ENCODE data around the gene DCTN3.

DCTN3 gene

GRCh38 chr9:34620061-34620994 lies at the start of gene DCTN3:
DCTN3 (minus strand) TSS chr9:34620495; CDS start chr9:34620464, 31 bp downstream.
- H3K4me1 ChIP-seq (ENCODE audit: control insufficient read depth, insufficient read depth, low read length) = no peaks in the 10 kb centered on the region
- no peak within 1 kb of the TSS for H3K27ac ChIP-seq (ENCODE audit: low read length)
- H3K36me3 ChIP-seq (ENCODE audit: control insufficient read depth, insufficient read depth, low read length) = no peaks in the 10 kb centered on the region
- peaks cover 11% of the 10 kb centered on the region; the same call in 1 of the 2 replicates for H3K27me3 ChIP-seq (ENCODE audit: control insufficient read depth, insufficient read depth, low read length)
- peak; percentile 80 for DNase-seq (ENCODE audit: low read depth, low spot score)
- H3K9me3 ChIP-seq (ENCODE audit: control insufficient read depth, insufficient read depth, low read length) = no peaks in the 10 kb centered on the region
- WGBS (ENCODE audit: insufficient coverage, insufficient read length) = no CpG with 5 or more reads among the region's 43 CpGs
- peak within 1 kb of the TSS; percentile 54; the same call in 1 of the 2 replicates for H3K4me3 ChIP-seq (ENCODE audit: low read length)

DNA sequence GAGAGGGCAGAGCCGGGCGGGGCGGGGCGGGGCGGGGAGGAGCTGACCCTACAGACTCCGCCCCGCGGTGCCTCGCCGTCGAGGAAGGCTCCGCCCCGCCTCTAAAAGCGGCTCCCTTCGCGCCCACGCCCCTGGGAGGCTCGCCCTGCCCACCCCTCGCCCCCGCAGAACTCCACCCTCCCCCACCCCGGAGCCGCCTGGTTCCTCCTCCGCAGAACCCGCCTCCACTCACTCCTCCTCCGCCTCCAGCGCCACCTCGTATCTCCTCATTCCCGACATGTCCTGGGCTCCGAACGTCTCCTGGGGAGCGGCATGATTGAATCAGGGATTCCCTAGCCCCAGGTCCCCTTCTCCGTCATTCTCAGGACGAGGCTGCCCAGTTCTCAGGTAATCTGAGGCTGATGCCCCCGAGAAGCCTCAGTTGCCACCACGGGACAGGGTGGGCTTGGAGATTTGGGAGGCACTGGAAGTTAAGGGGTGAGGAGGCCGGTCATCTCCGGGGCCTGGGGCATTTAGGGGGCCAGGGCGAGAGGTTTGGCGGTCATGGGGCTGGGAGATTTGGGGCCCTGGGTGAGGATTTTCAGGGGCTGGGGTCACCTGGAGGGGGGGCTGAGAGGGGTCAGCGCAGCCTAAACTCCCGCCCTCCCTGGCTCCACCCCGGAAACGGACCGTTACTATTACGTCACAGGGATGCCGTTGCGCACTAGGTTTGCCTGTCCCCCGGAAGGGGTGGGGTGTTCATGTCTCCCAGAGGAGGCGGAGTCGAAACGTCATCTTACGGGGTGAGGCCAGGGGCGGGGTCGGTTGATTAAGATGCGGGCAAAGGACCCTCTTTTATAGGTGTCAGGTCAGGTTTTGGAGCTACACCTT lies 45.3 kb upstream of the DCTN3 start:
- DNase-seq (ENCODE audit: low read depth, low spot score) = peak; percentile 86
- H3K4me3 ChIP-seq (ENCODE audit: low read length) = peak overlapping the region; percentile 81
- no peak overlapping the region for H3K27ac ChIP-seq (ENCODE audit: low read length)
- no peaks in the 10 kb centered on the region for H3K27me3 ChIP-seq (ENCODE audit: control insufficient read depth, insufficient read depth, low read length)
- no CpG with 5 or more reads among the region's 55 CpGs for WGBS (ENCODE audit: insufficient coverage, insufficient read length)
- no peaks in the 10 kb centered on the region for H3K36me3 ChIP-seq (ENCODE audit: control insufficient read depth, insufficient read depth, low read length)
- H3K9me3 ChIP-seq (ENCODE audit: control insufficient read depth, insufficient read depth, low read length) = no peaks in the 10 kb centered on the region
- H3K4me1 ChIP-seq (ENCODE audit: control insufficient read depth, insufficient read depth, low read length) = 0 out of 2 replicates have a peak, but pooled peaks cover 3% of the 10 kb centered on the region

GRCh38 chr9:34665067-34665380 lies 44.7 kb upstream of the DCTN3 start:
- Histone ChIP-seq H3K36me3 (ENCODE audit: control insufficient read depth, insufficient read depth, low read length) (no peaks in the 10 kb centered on the region), H3K9me3 (ENCODE audit: control insufficient read depth, insufficient read depth, low read length) (no peaks in the 10 kb centered on the region), H3K27ac (ENCODE audit: low read length) (no peak overlapping the region), H3K4me1 (ENCODE audit: control insufficient read depth, insufficient read depth, low read length) (0 out of 2 replicates have a peak, but pooled peaks cover 3% of the 10 kb centered on the region), H3K4me3 (ENCODE audit: low read length) (peak overlapping the region; percentile 48; the same call in 1 of the 2 replicates), H3K27me3 (ENCODE audit: control insufficient read depth, insufficient read depth, low read length) (no peaks in the 10 kb centered on the region)
- no peak for DNase-seq (ENCODE audit: low read depth, low spot score)
- WGBS (ENCODE audit: insufficient coverage, insufficient read length) = no CpG with 5 or more reads among the region's 26 CpGs

- no peaks in the 10 kb centered on the region; the same call in 1 of the 2 replicates for H3K36me3 ChIP-seq (ENCODE audit: control insufficient read depth, insufficient read depth, low read length)
- H3K27ac ChIP-seq (ENCODE audit: low read length) = no peak overlapping the region
- no peaks in the 10 kb centered on the region for H3K27me3 ChIP-seq (ENCODE audit: control insufficient read depth, insufficient read depth, low read length)
- peaks cover 4% of the 10 kb centered on the region; the same call in 1 of the 2 replicates for H3K4me1 ChIP-seq (ENCODE audit: control insufficient read depth, insufficient read depth, low read length)
- DNase-seq (ENCODE audit: low read depth, low spot score) = peak; percentile 70
- WGBS (ENCODE audit: insufficient coverage, insufficient read length) = no CpG with 5 or more reads among the region's 18 CpGs
- H3K4me3 ChIP-seq (ENCODE audit: low read length) = peak overlapping the region; percentile 48; the same call in 1 of the 2 replicates
- H3K9me3 ChIP-seq (ENCODE audit: control insufficient read depth, insufficient read depth, low read length) = no peaks in the 10 kb centered on the region
Measured at GRCh38 chr9:34664281-34665066, 44.2 kb upstream of the DCTN3 start.

- Histone ChIP-seq H3K9me3 (ENCODE audit: control insufficient read depth, insufficient read depth, low read length) (no peaks in the 10 kb centered on the region), H3K4me1 (ENCODE audit: control insufficient read depth, insufficient read depth, low read length) (peaks cover 5% of the 10 kb centered on the region; the same call in 1 of the 2 replicates), H3K4me3 (ENCODE audit: low read length) (no peak overlapping the region), H3K27ac (ENCODE audit: low read length) (no peak overlapping the region), H3K36me3 (ENCODE audit: control insufficient read depth, insufficient read depth, low read length) (no peaks in the 10 kb centered on the region; the same call in 1 of the 2 replicates), H3K27me3 (ENCODE audit: control insufficient read depth, insufficient read depth, low read length) (no peaks in the 10 kb centered on the region)
- DNase-seq (ENCODE audit: low read depth, low spot score) = no peak
Measured at GRCh38 chr9:34663303-34663605, 43.0 kb upstream of the DCTN3 start.

DNA sequence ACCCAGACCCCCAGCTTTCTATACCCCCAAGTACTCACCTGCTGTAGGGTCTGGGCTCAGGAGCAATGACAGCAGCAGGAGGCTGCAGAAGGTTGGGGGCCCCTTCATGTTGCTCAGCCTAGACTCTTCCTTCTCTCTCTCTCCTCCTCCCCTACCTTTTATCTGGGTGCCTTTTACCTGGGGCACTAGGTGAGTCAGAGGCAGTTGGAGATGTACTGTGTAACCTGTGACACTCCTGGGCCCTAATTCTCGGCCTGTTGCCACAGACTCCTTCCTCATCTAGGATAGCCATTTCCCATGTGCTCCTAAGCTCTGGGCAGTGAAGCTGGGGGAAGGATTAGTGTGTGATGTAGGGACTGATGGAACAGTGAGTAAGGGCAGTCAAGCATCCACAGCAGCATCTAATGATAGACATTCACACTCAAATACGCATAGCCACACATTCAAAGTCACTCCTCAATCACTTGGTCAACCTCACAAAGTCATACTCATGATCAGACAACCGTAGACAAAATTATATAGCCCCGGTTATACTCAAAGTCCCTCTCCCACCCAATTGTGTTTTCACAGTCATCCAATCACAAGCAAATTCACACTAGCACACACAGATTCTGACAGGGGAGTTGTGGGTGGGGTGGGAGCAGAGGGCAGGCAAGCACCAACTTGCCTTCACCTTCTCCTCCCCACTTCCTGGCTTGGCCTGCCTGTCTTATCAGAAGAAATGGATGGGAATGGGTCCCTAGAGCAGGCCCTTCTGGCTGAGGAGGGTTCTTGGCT lies 42.4 kb upstream of the DCTN3 start, which contains the start of gene CCL27:
Gene CCL27 (minus strand): TSS at position 132 of the 777 bp plus-strand sequence. CDS start 24 bp downstream, at position 108.
- DNase-seq (ENCODE audit: low read depth, low spot score) = no peak
- Histone ChIP-seq H3K27me3 (ENCODE audit: control insufficient read depth, insufficient read depth, low read length) (no peaks in the 10 kb centered on the region), H3K9me3 (ENCODE audit: control insufficient read depth, insufficient read depth, low read length) (no peaks in the 10 kb centered on the region), H3K4me1 (ENCODE audit: control insufficient read depth, insufficient read depth, low read length) (peaks cover 5% of the 10 kb centered on the region; the same call in 1 of the 2 replicates), H3K27ac (ENCODE audit: low read length) (no peak within 1 kb of the TSS), H3K4me3 (ENCODE audit: low read length) (no peak within 1 kb of the TSS), H3K36me3 (ENCODE audit: control insufficient read depth, insufficient read depth, low read length) (no peaks in the 10 kb centered on the region; the same call in 1 of the 2 replicates)
- no CpG with 5 or more reads among the region's 4 CpGs for WGBS (ENCODE audit: insufficient coverage, insufficient read length)

DNA sequence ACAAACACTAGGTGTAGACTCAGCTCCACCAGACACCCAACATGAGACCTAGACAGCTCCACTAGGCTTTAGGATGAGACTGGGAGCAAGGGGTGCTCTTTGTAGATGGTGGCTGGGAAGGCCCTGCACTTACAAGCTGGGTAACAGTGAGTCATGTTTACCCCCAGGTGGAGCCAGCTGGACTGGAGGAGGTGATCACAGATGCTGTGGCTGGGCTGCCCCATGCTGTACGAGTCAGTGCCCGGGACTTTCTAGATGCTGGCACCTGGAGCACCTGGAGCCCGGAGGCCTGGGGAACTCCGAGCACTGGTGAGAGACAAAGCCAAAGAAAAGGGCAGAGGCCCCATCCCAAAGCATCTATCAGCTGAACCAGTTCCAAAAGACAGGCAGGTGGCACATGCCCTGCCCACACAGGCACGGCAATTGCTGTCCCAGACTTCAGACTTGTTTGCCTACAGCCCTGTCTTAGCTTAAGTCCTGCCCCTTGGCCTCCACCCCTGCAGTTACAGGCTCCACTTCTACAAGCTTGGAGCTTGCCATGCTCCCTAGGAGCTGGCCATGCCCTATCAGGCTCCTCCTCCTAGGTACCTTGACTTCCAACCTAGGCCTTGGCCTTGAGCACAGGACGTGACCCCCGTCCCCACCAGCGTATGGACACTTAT lies 39.4 kb upstream of the DCTN3 start:
- H3K4me3 ChIP-seq (ENCODE audit: low read length) = no peak overlapping the region
- no peaks in the 10 kb centered on the region for H3K27me3 ChIP-seq (ENCODE audit: control insufficient read depth, insufficient read depth, low read length)
- peaks cover 4% of the 10 kb centered on the region; the same call in 1 of the 2 replicates for H3K4me1 ChIP-seq (ENCODE audit: control insufficient read depth, insufficient read depth, low read length)
- no peak overlapping the region for H3K27ac ChIP-seq (ENCODE audit: low read length)
- no CpG with 5 or more reads among the region's 8 CpGs for WGBS (ENCODE audit: insufficient coverage, insufficient read length)
- no peaks in the 10 kb centered on the region; the same call in 1 of the 2 replicates for H3K36me3 ChIP-seq (ENCODE audit: control insufficient read depth, insufficient read depth, low read length)
- H3K9me3 ChIP-seq (ENCODE audit: control insufficient read depth, insufficient read depth, low read length) = no peaks in the 10 kb centered on the region
- DNase-seq (ENCODE audit: low read depth, low spot score) = no peak

DNA sequence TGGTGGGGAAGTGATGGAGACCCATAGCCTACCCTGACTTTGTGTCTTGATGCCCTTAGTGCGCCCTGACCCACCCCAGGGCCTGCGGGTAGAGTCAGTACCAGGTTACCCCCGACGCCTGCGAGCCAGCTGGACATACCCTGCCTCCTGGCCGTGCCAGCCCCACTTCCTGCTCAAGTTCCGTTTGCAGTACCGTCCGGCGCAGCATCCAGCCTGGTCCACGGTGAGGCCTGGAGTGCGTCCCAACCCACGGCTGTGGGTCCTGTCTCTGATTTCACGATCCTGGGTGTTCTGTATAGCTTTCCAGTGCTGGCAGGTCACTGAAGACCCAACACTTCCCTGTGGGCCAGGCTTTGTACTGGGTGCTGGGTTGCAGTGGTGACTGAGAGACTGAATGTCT lies 38.2 kb upstream of the DCTN3 start:
- Histone ChIP-seq H3K36me3 (ENCODE audit: control insufficient read depth, insufficient read depth, low read length) (no peaks in the 10 kb centered on the region; the same call in 1 of the 2 replicates), H3K27ac (ENCODE audit: low read length) (no peak overlapping the region), H3K9me3 (ENCODE audit: control insufficient read depth, insufficient read depth, low read length) (no peaks in the 10 kb centered on the region), H3K4me1 (ENCODE audit: control insufficient read depth, insufficient read depth, low read length) (peaks cover 4% of the 10 kb centered on the region), H3K27me3 (ENCODE audit: control insufficient read depth, insufficient read depth, low read length) (no peaks in the 10 kb centered on the region), H3K4me3 (ENCODE audit: low read length) (no peak overlapping the region)
- DNase-seq (ENCODE audit: low read depth, low spot score) = no peak
- WGBS (ENCODE audit: insufficient coverage, insufficient read length) = no CpG with 5 or more reads among the region's 14 CpGs

- no CpG with 5 or more reads among the region's 5 CpGs for WGBS (ENCODE audit: insufficient coverage, insufficient read length)
- no peak for DNase-seq (ENCODE audit: low read depth, low spot score)
- Histone ChIP-seq H3K36me3 (ENCODE audit: control insufficient read depth, insufficient read depth, low read length) (no peaks in the 10 kb centered on the region; the same call in 1 of the 2 replicates), H3K27me3 (ENCODE audit: control insufficient read depth, insufficient read depth, low read length) (no peaks in the 10 kb centered on the region), H3K27ac (ENCODE audit: low read length) (no peak overlapping the region), H3K4me3 (ENCODE audit: low read length) (no peak overlapping the region), H3K4me1 (ENCODE audit: control insufficient read depth, insufficient read depth, low read length) (peaks cover 7% of the 10 kb centered on the region), H3K9me3 (ENCODE audit: control insufficient read depth, insufficient read depth, low read length) (no peaks in the 10 kb centered on the region)
Measured at GRCh38 chr9:34656992-34657391, 36.7 kb upstream of the DCTN3 start.
